ENCODE results near the gene ATXN1. TPM values are rescaled to one million over a fixed set of nuclear protein-coding genes. Genes with fewer than 3 reads are reported as not detected.

Gene ATXN1
- total and polyA plus RNA-seq, 2 of the 13 experiments (the other 11 are each of a cell fraction or from before 2014, with no cell fraction given), result 20.7 to 39.5 TPM

DNA sequence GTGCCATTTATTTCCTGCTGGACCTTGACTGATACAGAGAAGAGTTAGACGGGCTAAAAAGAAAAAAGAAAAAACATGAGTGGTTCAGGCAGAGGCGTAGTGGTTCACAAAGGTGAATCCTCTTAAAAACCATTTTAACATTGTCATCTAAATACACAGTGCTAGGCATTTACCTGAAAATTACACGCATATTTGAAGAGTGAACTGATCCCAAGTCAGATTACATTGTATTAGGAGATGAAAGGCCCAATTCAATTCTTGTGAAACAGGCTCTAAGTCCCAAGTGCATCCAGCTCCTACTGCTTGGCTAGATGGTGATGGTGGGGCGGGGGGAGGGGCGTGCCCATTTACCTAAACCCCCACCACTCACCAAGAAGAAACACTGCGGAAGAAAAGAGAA, 46.7 kb upstream of the ATXN1 start (continued):
- TF ChIP-seq, protein P1, sequence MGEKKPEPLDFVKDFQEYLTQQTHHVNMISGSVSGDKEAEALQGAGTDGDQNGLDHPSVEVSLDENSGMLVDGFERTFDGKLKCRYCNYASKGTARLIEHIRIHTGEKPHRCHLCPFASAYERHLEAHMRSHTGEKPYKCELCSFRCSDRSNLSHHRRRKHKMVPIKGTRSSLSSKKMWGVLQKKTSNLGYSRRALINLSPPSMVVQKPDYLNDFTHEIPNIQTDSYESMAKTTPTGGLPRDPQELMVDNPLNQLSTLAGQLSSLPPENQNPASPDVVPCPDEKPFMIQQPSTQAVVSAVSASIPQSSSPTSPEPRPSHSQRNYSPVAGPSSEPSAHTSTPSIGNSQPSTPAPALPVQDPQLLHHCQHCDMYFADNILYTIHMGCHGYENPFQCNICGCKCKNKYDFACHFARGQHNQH (CRISPR knock-in tag; IDR thresholded peaks at IDR 0.05), result no peak
- TF ChIP-seq, protein P2, sequence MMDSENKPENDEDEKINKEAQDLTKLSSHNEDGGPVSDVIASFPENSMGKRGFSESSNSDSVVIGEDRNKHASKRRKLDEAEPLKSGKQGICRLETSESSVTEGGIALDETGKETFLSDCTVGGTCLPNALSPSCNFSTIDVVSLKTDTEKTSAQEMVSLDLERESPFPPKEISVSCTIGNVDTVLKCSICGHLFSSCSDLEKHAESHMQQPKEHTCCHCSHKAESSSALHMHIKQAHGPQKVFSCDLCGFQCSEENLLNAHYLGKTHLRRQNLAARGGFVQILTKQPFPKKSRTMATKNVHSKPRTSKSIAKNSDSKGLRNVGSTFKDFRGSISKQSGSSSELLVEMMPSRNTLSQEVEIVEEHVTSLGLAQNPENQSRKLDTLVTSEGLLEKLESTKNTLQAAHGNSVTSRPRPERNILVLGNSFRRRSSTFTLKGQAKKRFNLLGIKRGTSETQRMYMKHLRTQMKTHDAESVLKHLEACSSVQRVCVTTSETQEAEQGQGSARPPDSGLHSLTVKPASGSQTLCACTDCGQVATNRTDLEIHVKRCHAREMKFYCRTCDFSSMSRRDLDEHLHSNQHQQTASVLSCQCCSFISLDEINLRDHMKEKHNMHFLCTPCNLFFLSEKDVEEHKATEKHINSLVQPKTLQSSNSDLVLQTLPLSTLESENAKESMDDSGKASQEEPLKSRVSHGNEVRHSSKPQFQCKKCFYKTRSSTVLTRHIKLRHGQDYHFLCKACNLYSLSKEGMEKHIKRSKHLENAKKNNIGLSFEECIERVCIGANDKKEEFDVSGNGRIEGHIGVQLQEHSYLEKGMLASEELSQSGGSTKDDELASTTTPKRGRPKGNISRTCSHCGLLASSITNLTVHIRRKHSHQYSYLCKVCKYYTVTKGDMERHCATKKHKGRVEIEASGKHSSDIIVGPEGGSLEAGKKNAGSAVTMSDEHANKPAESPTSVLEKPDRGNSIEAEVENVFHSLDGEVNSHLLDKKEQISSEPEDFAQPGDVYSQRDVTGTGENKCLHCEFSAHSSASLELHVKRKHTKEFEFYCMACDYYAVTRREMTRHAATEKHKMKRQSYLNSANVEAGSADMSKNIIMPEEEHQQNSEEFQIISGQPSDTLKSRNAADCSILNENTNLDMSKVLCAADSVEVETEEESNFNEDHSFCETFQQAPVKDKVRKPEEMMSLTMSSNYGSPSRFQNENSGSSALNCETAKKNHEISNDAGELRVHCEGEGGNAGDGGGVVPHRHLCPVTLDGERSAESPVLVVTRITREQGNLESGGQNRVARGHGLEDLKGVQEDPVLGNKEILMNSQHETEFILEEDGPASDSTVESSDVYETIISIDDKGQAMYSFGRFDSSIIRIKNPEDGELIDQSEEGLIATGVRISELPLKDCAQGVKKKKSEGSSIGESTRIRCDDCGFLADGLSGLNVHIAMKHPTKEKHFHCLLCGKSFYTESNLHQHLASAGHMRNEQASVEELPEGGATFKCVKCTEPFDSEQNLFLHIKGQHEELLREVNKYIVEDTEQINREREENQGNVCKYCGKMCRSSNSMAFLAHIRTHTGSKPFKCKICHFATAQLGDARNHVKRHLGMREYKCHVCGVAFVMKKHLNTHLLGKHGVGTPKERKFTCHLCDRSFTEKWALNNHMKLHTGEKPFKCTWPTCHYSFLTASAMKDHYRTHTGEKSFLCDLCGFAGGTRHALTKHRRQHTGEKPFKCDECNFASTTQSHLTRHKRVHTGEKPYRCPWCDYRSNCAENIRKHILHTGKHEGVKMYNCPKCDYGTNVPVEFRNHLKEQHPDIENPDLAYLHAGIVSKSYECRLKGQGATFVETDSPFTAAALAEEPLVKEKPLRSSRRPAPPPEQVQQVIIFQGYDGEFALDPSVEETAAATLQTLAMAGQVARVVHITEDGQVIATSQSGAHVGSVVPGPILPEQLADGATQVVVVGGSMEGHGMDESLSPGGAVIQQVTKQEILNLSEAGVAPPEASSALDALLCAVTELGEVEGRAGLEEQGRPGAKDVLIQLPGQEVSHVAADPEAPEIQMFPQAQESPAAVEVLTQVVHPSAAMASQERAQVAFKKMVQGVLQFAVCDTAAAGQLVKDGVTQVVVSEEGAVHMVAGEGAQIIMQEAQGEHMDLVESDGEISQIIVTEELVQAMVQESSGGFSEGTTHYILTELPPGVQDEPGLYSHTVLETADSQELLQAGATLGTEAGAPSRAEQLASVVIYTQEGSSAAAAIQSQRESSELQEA (CRISPR knock-in tag; IDR thresholded peaks at IDR 0.05; ENCODE audit: not compliant biosample characterization), result no peak
- no peak for TF ChIP-seq CBX2 (IDR thresholded peaks at IDR 0.05; ENCODE audit: low read depth, low read length)
- no peak for TF ChIP-seq CBX2 (CRISPR knock-in tag; IDR thresholded peaks at IDR 0.05; ENCODE audit: low read depth)
- TF ChIP-seq, protein P3, sequence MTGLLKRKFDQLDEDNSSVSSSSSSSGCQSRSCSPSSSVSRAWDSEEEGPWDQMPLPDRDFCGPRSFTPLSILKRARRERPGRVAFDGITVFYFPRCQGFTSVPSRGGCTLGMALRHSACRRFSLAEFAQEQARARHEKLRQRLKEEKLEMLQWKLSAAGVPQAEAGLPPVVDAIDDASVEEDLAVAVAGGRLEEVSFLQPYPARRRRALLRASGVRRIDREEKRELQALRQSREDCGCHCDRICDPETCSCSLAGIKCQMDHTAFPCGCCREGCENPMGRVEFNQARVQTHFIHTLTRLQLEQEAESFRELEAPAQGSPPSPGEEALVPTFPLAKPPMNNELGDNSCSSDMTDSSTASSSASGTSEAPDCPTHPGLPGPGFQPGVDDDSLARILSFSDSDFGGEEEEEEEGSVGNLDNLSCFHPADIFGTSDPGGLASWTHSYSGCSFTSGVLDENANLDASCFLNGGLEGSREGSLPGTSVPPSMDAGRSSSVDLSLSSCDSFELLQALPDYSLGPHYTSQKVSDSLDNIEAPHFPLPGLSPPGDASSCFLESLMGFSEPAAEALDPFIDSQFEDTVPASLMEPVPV (CRISPR knock-in tag; IDR thresholded peaks at IDR 0.05), result no peak
- TF ChIP-seq, protein P4, sequence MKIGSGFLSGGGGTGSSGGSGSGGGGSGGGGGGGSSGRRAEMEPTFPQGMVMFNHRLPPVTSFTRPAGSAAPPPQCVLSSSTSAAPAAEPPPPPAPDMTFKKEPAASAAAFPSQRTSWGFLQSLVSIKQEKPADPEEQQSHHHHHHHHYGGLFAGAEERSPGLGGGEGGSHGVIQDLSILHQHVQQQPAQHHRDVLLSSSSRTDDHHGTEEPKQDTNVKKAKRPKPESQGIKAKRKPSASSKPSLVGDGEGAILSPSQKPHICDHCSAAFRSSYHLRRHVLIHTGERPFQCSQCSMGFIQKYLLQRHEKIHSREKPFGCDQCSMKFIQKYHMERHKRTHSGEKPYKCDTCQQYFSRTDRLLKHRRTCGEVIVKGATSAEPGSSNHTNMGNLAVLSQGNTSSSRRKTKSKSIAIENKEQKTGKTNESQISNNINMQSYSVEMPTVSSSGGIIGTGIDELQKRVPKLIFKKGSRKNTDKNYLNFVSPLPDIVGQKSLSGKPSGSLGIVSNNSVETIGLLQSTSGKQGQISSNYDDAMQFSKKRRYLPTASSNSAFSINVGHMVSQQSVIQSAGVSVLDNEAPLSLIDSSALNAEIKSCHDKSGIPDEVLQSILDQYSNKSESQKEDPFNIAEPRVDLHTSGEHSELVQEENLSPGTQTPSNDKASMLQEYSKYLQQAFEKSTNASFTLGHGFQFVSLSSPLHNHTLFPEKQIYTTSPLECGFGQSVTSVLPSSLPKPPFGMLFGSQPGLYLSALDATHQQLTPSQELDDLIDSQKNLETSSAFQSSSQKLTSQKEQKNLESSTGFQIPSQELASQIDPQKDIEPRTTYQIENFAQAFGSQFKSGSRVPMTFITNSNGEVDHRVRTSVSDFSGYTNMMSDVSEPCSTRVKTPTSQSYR (CRISPR knock-in tag; IDR thresholded peaks at IDR 0.05; ENCODE audit: borderline replicate concordance), result peak; percentile 93
- TF ChIP-seq CBX1 (IDR thresholded peaks at IDR 0.05; ENCODE audit: low read depth), result no peak
- TF ChIP-seq SOX6 (IDR thresholded peaks at IDR 0.05), result no peak
- TF ChIP-seq SOX6 (CRISPR knock-in tag; IDR thresholded peaks at IDR 0.05), result peak; percentile 85
- TF ChIP-seq MIER2 (CRISPR knock-in tag; IDR thresholded peaks at IDR 0.05), result peak; percentile 71; the same call in 1 of the 2 replicates
- TF ChIP-seq ZKSCAN1 (IDR thresholded peaks at IDR 0.05; ENCODE audit: low read length), result no peak
- TF ChIP-seq TAF1 (CRISPR knock-in tag; IDR thresholded peaks at IDR 0.05), result no peak
